ENCODE results near the gene ZDHHC1.

Gene ZDHHC1

DNA sequence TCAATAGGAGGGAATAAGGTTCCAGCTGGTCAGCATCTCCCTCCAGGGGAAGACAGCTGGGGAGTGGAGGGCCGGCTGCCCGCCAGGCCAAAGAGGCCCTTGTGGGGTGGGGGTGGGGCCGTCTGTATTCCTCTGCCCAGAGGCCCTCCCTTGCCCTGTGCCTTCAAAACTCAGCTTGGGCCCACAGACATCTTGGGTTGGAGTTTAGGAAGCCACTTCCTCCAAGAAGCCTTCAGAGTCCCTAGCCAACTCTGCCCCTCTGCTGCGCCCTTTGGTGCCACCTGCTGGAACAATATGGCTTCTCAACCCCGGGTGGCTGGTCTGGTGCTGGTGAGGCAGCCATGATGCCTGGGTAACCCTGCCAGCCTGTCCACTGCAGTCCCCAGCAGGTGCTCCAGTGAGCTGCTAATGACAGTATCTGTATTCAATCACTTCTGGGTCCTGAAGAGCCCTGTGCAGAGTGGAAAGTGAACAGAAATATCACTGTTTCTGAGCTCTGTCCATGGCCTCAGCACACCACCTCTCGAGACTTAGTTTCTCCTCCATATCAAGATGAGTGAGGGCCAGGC, 31.3 kb upstream of the ZDHHC1 start:
- peak; percentile 53 to 78 for DNase-seq (ENCODE audit: low read depth in 2 of 2)

DNA sequence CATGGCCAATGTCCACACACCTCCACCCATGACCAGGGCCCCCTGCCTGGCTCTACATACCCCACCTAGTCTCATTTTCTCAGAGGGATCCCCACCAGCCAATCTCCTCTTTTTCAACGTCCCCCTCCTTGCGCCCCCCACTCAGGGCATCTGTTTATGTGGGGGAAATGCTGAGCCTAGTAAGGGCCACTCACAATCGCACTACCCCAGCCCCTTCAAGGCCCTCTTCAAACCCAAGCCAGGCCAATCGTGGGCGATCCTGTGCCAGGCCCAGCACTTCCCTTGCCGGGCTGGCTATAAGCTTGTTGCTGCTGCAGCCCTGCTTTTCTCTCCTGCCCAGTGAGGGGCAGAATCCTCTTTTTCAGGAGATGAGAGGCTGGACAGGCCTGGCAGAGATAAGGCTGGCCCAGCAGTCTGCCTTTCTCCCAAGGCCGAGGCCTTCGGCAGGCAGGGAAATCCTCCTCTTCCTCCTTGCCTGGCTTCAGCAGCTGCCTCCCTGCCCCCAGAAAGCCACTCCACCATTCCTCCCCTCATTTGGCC, 30.8 kb upstream of the ZDHHC1 start:
- DNase-seq (ENCODE audit: low read depth in 2 of 2), result no peak

DNA sequence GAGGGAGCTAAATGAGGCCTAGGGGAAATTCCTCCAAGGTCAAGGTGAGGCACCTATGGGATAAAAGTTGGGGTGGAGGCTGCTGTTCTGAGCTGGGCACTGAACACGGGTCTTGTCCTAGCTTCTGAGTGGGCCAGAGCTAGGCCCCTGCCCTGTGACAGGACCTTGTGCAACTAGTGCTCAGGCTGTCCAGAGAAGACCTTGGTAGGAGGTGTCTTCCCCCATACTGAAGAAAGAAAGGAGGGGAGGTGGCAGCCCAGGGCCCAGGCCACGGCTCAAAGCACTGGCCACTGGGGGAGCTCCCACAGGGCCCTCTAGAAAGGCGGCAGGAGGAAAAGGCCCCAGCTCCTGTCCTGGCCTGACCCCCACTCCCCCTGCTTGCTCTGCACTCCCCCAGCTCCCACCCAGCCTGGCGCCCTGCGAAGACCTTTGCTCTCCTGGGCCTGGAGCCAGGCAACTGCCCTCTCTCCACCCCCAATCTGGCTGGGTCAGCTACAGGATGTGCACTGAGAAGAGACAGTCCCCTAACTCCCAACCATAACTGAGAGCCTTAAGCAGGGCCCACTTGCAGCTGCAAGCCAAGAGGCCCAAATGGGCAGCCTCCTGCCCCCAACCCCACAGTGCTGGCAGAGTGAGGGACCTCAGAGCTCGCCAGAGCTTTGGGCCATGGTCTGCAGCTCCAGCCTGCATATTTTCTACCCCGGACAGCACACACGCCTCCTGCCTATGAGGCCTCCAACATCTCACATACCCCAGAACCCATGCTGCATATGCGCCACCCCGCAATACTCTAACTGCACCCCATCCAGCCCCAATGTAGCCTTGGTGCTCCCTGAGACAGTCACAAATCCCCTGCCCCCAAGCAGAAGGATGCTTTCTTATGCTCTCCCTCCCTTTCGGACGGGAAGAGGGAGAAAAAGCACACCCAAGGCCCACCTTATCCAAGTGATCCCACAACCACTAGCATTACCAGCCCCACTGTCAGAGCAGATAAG, 29.9 kb upstream of the ZDHHC1 start:
- no peak for DNase-seq (ENCODE audit: low read depth in 2 of 2)

DNA sequence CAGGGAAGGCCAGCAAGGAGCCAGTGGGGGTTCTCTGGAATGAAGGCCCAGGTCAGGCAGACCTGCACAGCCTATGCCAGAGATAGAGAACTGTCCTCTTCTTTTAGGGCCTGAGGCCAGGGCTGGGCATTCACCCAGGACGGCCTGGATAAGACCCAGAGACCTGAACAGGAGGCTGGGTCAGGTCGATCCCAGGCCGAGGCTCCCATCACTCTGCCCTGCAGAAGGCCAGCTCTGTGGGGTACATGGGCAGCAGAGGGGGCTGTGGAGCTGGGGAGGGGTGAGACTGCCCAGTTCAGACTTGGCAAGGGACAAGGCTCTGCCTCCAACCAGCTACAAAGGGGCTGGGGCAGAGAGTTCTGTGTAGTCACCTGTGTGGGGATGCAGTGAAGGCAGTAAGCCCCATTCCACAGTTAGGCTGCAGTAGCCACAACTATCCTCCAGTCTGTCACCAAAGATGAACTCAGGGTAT, 29.2 kb upstream of the ZDHHC1 start:
- DNase-seq (ENCODE audit: low read depth in 2 of 2), result no peak

DNA sequence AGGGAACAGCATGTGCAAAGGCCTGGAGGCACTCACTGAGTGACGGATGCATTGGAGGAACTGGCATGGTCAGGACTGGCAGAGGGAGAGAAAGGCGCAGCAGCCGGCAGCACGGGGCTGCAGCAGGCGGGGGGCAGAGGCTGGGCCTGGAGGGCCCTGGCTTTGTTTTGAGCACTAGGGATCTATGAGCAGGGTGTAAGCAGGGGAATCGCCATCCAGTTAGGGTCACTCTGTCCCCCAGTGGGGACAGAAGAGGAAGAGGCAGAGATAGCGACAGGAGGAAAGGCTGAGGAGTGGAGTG, 28.8 kb upstream of the ZDHHC1 start:
- DNase-seq (ENCODE audit: low read depth in 2 of 2), result no peak

DNA sequence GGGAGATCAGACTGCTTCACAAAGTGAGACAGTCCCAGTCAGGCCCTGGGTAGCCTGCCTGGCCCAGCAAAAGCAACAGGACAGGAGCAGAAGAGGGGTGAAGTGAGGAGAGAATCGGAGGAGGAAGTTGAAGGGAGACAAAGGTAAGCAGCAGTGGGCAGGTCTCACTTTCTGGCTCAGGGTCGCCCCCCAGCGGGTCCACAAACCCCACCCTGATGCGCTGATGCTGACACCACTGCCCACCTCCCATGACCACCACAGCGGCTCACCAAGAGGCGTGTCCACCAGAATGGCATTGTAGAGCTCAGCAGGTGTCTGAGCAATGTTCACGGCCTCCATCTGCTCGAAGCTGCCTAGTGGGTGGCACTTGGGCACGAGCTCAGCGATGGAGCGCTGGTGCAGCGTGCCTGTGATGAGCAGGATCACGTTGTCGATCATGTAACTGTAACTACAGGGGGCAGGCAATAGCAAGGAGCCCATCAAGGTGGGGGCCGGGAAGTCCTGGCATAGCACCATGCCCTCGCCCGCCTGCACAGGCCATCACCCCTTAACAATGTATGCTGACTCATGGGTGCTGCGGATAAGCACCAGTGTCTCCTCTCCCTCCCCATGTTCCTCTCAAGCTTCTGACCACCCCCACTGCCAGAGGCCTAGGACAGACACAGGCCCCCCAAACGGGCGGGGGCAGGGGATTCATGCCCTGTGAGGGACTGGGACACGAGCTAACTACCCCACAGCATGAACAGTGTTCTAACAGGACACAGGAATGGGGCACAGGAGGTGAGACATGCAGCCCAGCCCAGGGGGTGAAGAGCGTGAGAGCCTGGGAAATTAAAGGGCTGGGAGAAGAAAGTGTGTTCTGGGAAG, 28.2 kb upstream of the ZDHHC1 start:
- no peak for DNase-seq (ENCODE audit: low read depth in 2 of 2)

DNA sequence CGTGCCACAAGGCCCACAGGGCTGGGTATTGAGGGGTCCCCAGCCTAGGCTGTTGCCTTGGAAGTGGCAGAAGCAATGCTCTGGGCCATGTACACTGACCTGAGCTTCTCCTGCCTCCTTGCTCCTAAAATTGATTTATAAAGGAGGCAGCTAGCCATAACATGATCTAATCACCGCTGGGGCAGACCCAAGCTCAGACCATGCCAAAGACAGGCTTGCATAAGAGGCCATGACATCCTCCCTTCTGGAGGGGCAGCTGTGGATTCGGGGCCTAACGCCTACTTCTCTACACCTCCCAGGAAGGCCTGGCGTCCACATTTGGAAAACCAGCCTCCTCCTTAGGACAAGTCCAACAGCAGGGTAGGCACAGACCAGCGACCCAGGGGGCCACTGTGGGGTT, 27.0 kb upstream of the ZDHHC1 start:
- no peak for DNase-seq (ENCODE audit: low read depth in 2 of 2)

DNA sequence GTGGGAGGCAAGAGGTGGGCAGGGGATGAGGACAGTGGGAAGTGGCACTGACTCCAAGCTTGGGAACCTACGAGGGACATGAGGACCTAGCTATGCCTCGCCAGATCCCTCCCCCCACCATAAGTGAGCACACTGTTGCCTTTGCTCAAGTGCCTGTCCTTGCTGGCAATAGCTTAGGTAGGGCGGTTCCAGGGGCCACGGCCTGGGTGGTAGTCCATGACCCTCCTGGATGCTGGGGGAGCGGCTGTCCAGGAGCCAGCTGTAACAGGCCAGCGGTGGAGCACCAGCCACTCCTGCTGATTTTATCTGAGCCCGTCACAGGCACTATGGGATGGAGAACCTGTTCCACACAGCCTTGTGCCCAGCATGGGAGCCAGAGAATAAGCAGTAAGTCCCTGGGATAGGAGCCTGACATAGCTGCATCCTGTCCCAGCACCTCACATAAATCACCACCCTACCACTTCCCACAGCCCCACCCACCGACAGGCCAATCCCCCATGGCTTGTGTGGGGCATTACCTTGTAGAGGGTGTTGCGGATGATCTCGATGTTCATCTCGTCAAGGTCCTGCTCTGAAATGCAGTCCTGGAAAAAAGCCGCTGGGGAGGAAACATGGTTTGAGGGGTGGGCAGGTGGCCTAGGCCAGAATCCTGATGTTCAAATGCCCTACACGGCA, 26.4 kb upstream of the ZDHHC1 start:
- no peak for DNase-seq (ENCODE audit: low read depth in 2 of 2)

- no peak for DNase-seq (ENCODE audit: low read depth in 2 of 2)
Observed at GRCh38 chr16:67441907-67442306, 25.6 kb upstream of the ZDHHC1 start.

GRCh38 chr16:67441271-67441753, 25.0 kb upstream of the ZDHHC1 start:
- no peak for DNase-seq (ENCODE audit: low read depth in 2 of 2)

- DNase-seq (ENCODE audit: low read depth in 2 of 2), result no peak
Observed at GRCh38 chr16:67438824-67439393, 22.6 kb upstream of the ZDHHC1 start.

GRCh38 chr16:67438098-67438791, 22.0 kb upstream of the ZDHHC1 start:
- no peak for DNase-seq (ENCODE audit: low read depth in 2 of 2)

- DNase-seq (ENCODE audit: low read depth in 2 of 2), result no peak
Observed at GRCh38 chr16:67437513-67437912, 21.2 kb upstream of the ZDHHC1 start.

- DNase-seq (ENCODE audit: low read depth in 2 of 2), result no peak
Observed at GRCh38 chr16:67436640-67437193, 20.4 kb upstream of the ZDHHC1 start.

DNA sequence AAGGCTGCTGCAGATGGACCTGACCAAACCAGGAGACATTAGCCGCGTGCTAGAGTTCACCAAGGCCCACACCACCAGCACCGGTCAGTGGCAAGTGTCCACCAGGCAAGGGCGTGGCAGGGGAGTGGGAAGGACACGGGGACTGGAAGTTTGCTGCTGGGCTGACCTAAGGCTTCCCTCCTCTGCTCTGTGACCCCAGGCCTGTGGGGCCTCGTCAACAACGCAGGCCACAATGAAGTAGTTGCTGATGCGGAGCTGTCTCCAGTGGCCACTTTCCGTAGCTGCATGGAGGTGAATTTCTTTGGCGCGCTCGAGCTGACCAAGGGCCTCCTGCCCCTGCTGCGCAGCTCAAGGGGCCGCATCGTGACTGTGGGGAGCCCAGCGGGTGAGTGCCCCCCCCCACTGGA, 19.5 kb upstream of the ZDHHC1 start:
- DNase-seq (ENCODE audit: low read depth in 2 of 2), result no peak

GRCh38 chr16:67433131-67433719, 16.9 kb upstream of the ZDHHC1 start:
- DNase-seq (ENCODE audit: low read depth in 2 of 2), result no peak

GRCh38 chr16:67432506-67432890, 16.2 kb upstream of the ZDHHC1 start:
- DNase-seq (ENCODE audit: low read depth in 2 of 2), result no peak

DNA sequence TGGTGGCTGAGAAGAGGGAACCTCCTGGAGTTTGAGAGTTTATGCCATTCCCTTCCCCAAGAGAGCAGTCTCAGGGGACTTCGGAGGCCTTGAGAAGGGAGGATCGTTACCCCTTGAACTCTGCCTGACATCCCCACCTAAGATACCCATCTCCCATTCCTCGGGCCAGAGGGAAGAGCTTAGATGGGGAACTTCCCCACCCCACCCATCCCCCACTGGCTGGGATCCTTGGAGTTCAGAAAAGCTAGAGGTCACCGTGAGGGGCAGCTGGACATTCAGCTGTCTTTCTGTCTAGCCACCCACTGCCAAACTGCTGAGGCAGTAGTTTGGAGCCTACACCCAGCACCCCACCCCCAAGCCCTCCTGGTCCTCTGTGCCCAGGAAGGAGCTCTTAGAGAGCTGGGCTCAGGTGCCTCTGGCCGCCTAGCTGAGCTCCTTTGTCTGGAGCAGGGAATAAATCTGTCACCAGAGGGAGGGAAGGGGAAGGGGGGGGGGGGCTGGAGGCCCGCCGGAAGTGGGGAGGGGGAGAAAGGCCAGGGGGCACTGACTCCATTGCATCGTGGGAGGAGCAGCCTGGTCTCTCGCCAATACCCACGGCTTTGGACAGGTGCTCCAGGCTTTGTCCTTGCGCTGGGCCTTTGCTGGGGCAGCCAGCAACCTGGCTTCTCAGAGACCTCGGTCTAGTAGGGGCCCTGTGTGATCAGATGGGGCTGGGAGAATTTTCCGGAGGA, 15.7 kb upstream of the ZDHHC1 start:
- no peak for DNase-seq (ENCODE audit: low read depth in 2 of 2)

All from stimulated activated CD4-positive, alpha-beta T cell treated with anti-CD3 and anti-CD28 coated beads, Interleukin-15, amount 100 ng/mL, for 48 hours (primary cell).